Upper lobe of left lung (tissue), 6 donors: ENCODE measurements around the gene MDK. TPM values are rescaled to one million over a fixed set of nuclear protein-coding genes. Genes with fewer than 3 reads are reported as not detected.

ENCODE experiments used
- ATAC-seq, 2 donors: fragments of 200-7000 bp; cut with Tn5 transposase; one replicate each; pipeline ENCODE4 v1.9.1; 2022; ENCODE audit warnings: mild to moderate bottlenecking in 2 of 2, moderate library complexity in 2 of 2; ENCODE audit not compliant: low FRiP score in 2 of 2
- DNase-seq, 2 donors: peaks; one replicate each; pipeline ENCODE4 v3.0.0-alpha.2; 2019 to 2020
- H3K27ac ChIP-seq, 4 donors: fragments of 200-600 bp; sonication (generic); one replicate each; pipeline ENCODE4 v1.5.1; 2016 to 2019
- H3K27me3 ChIP-seq, 4 donors: fragments of 200-600 bp; sonication (generic); one replicate each; pipeline ENCODE4 v1.5.1; 2017 to 2019
- H3K36me3 ChIP-seq, 4 donors: fragments of 200-600 bp; sonication (generic); one replicate each; pipeline ENCODE4 v1.5.1; 2016 to 2019
- H3K4me1 ChIP-seq, 4 donors: fragments of 200-600 bp; sonication (generic); one replicate each; pipeline ENCODE4 v1.5.1; 2018 to 2019
- H3K4me3 ChIP-seq, 4 donors: fragments of 200-600 bp; sonication (generic); one replicate each; pipeline ENCODE4 v1.5.1; 2017 to 2019; ENCODE audit warnings: mild to moderate bottlenecking in 2 of 4, moderate library complexity in 1 of 4
- H3K9me3 ChIP-seq, 4 donors: fragments of 200-600 bp; sonication (generic); one replicate each; pipeline ENCODE4 v1.5.1; 2018 to 2019
- CTCF ChIP-seq, 6 experiments: fragments of 450-650 bp in 4 of 6; fragments of 200-600 bp in 2 of 6; sonication (generic) in 2 of 6; IDR thresholded peaks; one replicate each; pipeline ENCODE4 v1.5.1; 2016 to 2019; ENCODE audit warnings: antibody characterized with exemption in 6 of 6
- EP300 ChIP-seq, 4 donors: sonication (generic); formaldehyde crosslinking; IDR thresholded peaks; one replicate each; pipeline ENCODE4 v1.5.1; 2017; ENCODE audit warnings: antibody characterized with exemption in 4 of 4, control low read depth in 2 of 4
- POLR2A ChIP-seq, 4 donors: fragments of 450-650 bp; IDR thresholded peaks; one replicate each; pipeline ENCODE4 v1.5.1; 2016 to 2017; ENCODE audit warnings: antibody characterized with exemption in 4 of 4, mild to moderate bottlenecking in 2 of 4
- POLR2AphosphoS5 ChIP-seq, 2 donors: sonication (generic); formaldehyde crosslinking; IDR thresholded peaks; one replicate each; pipeline ENCODE4 v1.5.1; 2017; ENCODE audit warnings: antibody characterized with exemption in 2 of 2
- WGBS, 2 donors: methylation state at CpG; one replicate each; pipeline ENCODE4 v1.1.5; 2017 to 2018; 5-methylcytosine and 5-hydroxymethylcytosine counted together
- total RNA-seq, 6 donors: library from RNA; depleted of rRNA in 4 of 6; stranded (reverse); fragments of >200 nt in 4 of 6; gene quantifications; one replicate each; pipeline versions ENCODE4 v1.1.0 to v1.2.1, GENCODE V29; 2016 to 2021
- donor health status: DM: no; HTN: no; CAD: no; lungs with moderate emphysema.
- donor health status: DM: no; HTN: yes; CAD: no; lungs with severe emphysema.

The MDK gene
- total RNA-seq, 6 donors from 2014 or later, result 14.3 to 44.8 (median 34.1) TPM; not detected in 1

GRCh38 chr11:46342239-46342638, 39.2 kb upstream of the MDK start:
- Histone ChIP-seq H3K9me3 (no peaks in the 10 kb centered on the region), H3K4me3 (no peak overlapping the region), H3K27ac (peak overlapping the region in 3 of 4 donors; percentile 46 to 90 (median 85)), H3K4me1 (peaks cover 50 to 89% (median 69%) of the 10 kb centered on the region in 4 donors), H3K36me3 (no peaks in the 10 kb centered on the region), H3K27me3 (no peaks in the 10 kb centered on the region)
- 21 to 23% methylated on average over 5 of the region's 5 CpGs for WGBS, 2 donors
- ATAC-seq, result no peak
- TF ChIP-seq EP300 (IDR thresholded peaks at IDR 0.05) (no peak), POLR2A (IDR thresholded peaks at IDR 0.05) (no peak), POLR2AphosphoS5 (IDR thresholded peaks at IDR 0.05) (no peak), CTCF (IDR thresholded peaks at IDR 0.05) (no peak)
- DNase-seq, result peak in 1 of 2 donors; percentile 49

- Histone ChIP-seq H3K27me3 (no peaks in the 10 kb centered on the region), H3K27ac (peak overlapping the region in 2 of 4 donors; percentile 84 to 90), H3K4me3 (no peak overlapping the region), H3K4me1 (peaks cover 52 to 86% (median 69%) of the 10 kb centered on the region in 4 donors), H3K36me3 (no peaks in the 10 kb centered on the region), H3K9me3 (no peaks in the 10 kb centered on the region)
- WGBS, 2 donors, result 78 to 81% methylated on average over 3 of the region's 3 CpGs
- ATAC-seq (no peak), DNase-seq (no peak)
- TF ChIP-seq CTCF (IDR thresholded peaks at IDR 0.05) (no peak), POLR2A (IDR thresholded peaks at IDR 0.05) (no peak), EP300 (IDR thresholded peaks at IDR 0.05) (no peak), POLR2AphosphoS5 (IDR thresholded peaks at IDR 0.05) (no peak)
Measured at GRCh38 chr11:46343520-46343919, 37.9 kb upstream of the MDK start.

GRCh38 chr11:46345131-46345597, 36.3 kb upstream of the MDK start:
- no peaks in the 10 kb centered on the region for H3K36me3 ChIP-seq
- DNase-seq (peak; percentile 75 to 86), ATAC-seq (peak; percentile 41 to 42)
- no peaks in the 10 kb centered on the region for H3K9me3 ChIP-seq
- H3K27ac ChIP-seq, result peak overlapping the region; percentile 70 to 90 (median 85)
- H3K4me3 ChIP-seq, result peak overlapping the region; percentile 26 to 84 (median 58)
- WGBS, 2 donors, result 27 to 40% methylated on average over 13 to 17 of the region's 20 CpGs
- peaks cover 47 to 86% (median 69%) of the 10 kb centered on the region in 4 donors for H3K4me1 ChIP-seq
- H3K27me3 ChIP-seq, result no peaks in the 10 kb centered on the region
- TF ChIP-seq EP300 (IDR thresholded peaks at IDR 0.05) (no peak), POLR2A (IDR thresholded peaks at IDR 0.05) (peak in 1 of 4 donors; percentile 57), CTCF (IDR thresholded peaks at IDR 0.05) (no peak), POLR2AphosphoS5 (IDR thresholded peaks at IDR 0.05) (peak in 1 of 2 donors; percentile 62)

- WGBS, 2 donors, result 48 to 70% methylated on average over 8 to 10 of the region's 10 CpGs
- H3K27me3 ChIP-seq, result no peaks in the 10 kb centered on the region
- ATAC-seq (peak in 1 of 2 donors; percentile 11), DNase-seq (no peak)
- peaks cover 44 to 88% (median 69%) of the 10 kb centered on the region in 4 donors for H3K4me1 ChIP-seq
- H3K9me3 ChIP-seq, result no peaks in the 10 kb centered on the region
- TF ChIP-seq CTCF (IDR thresholded peaks at IDR 0.05) (no peak), EP300 (IDR thresholded peaks at IDR 0.05) (no peak), POLR2A (IDR thresholded peaks at IDR 0.05) (no peak), POLR2AphosphoS5 (IDR thresholded peaks at IDR 0.05) (no peak)
- no peaks in the 10 kb centered on the region for H3K36me3 ChIP-seq
- peak overlapping the region; percentile 70 to 90 (median 85) for H3K27ac ChIP-seq
- H3K4me3 ChIP-seq, result peak overlapping the region; percentile 26 to 84 (median 58)
Measured at GRCh38 chr11:46345881-46346484, 35.5 kb upstream of the MDK start.
